Stimulated activated CD4-positive, alpha-beta T cell treated with anti-CD3 and anti-CD28 coated beads, TNF-alpha, amount 100 ng/mL, for 24 hours (primary cell): ENCODE results near the gene ASPDH.
"Not testable (repeated sequence)": the region's sequence is repeated elsewhere in the genome, so short reads cannot be mapped to it uniquely, and the experiment has no call there.

Experiments
- DNase-seq, 3 experiments: peaks; one replicate each; pipeline ENCODE4 v3.0.0-alpha.2; 2020; ENCODE audit warnings: low read depth in 3 of 3

Gene ASPDH

GRCh38 chr19:50547385-50548190, 33.9 kb upstream of the ASPDH start:
- DNase-seq, result no peak

DNA sequence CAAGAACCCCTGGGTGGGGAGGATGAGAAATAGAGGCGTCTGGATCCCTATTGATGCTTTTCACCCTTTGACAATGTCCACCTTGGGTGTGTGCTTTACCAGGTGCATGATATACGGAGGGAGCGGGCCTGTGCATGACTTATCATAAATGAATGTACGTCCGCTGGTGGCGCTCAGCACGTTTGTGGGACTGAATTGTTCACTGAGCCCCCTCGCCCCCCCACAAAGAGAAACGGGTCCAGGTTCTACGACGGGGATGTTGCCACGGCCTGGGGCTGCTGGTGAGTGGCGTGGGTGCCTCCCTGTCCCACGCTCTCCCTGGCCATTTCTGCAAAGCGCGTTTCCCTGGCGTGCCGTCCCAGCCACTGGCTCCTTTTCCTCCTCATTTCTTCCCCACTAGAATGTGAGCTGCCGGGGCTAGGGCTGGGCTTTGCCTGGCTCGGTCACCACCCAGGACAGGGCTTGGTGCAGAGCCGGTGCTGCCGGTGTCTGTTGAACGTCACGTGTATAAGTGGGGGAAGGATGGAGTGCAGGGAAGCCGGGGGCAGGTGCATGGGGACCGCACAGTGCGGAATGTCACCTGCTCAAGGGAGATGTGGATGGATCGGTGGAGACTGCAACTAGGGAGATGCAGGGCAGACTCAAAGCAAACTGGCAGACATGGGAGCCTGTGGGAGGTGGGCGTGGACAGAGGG, 33.0 kb upstream of the ASPDH start:
- no peak for DNase-seq

DNA sequence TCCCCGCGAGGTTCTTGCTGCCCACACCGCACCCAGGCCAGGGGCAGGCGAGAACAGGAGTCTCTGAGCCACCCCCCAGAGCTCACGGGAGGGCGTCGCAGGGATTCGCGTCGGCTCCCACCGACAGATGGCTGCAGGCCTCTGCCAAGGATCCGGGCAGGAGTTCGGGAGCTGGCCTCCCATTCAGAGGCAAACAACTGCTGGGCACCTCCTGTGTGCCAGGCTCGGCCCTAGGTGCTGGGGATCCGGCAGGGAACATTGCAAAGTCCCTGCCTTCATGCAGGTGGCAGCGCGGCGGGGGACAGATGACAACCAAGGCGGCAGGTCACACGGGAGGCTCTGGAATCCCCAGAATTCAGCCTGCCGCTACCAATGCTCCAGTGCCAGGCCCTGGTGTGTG, 29.2 kb upstream of the ASPDH start:
- no peak for DNase-seq

GRCh38 chr19:50537769-50538230, 24.1 kb upstream of the ASPDH start:
- DNase-seq, result peak; percentile 34 to 70 (median 40)

DNA sequence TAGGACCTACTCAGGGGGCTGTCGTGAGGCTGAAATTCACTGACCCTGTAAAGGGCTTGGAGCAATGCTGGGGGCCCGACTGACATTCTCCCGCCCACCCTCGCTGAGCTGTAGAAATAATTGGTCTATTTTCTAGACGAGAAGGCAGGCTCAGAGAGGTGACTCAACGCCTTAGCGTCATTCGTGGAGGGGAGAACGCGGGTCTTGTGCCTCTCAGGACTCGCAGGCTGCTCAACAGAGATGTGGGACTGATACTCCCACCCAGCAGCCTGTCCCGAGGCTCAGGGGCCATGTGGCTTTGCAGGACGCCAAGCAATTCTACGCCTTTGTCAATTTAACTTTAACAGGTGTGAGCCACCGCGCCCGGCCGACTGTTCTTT, 23.6 kb upstream of the ASPDH start:
- DNase-seq, result no peak

- DNase-seq, result no peak
These were observed 23.1 kb upstream of the ASPDH start for GRCh38 chr19:50536662-50537305.

GRCh38 chr19:50535672-50536187, 22.0 kb upstream of the ASPDH start:
- DNase-seq, result no peak

GRCh38 chr19:50534478-50534877, 20.8 kb upstream of the ASPDH start:
- no peak for DNase-seq

DNA sequence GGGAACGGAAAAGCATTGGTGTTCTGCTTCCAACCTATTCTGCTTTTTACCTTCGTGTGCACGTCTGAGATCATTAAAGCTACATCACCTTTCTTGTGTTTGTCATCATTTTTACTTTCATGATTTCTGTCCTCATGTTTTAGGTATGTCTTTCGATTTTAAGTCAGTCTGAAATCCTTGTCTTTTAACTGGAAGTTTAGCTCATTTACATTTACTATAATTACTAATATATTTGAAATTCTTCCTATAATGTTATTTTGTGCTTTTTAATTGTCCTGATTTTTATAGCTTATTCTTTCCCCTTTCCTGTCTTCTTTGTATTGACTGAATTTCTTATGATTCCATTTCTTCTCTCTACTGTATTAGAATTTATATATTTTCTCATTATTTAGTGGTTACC, 19.2 kb upstream of the ASPDH start:
- no peak for DNase-seq

DNA sequence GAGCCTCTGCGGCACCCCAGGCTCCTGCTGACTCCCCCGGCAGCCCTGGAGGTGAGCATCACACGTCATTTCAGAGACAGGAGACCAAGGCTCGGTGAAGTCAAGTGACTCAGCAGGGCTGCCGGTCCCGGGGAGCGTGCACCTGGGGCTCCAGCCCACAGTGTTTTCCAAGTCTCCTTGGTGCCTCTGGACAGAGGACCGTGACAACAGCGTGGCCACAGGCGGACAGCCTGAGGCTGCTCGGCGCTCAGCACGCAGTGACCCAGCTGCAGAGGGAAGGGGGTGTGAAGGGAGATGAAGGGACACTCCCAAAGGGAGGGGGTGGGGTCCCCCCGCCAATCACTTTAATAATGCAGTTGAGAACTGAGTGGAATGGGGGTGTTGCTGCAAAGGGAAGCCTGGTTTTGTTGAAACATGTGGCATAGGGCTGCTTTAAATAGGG, 17.5 kb upstream of the ASPDH start:
- DNase-seq, result no peak

DNA sequence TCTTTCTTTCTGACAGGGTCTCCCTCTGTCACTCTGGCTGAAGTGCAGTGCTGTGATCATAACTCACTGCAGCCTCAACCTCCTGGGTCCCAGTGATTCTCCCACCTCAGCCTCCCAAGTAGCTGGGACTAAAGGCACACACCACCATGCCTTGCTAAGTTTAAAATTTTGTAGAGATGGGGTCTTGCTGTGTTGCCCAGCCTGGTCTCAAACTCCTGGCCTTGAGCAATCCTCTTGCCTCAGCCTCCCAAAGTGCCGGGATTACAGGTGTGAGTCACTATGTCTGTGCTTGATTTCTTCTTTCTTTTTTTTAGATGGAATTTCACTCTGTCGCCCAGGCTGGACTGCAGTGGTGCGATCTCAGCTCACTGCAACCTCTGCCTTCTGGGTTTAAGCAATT, 14.3 kb upstream of the ASPDH start:
- not testable (repeated sequence) for DNase-seq

GRCh38 chr19:50522881-50523280, 9.2 kb upstream of the ASPDH start:
- DNase-seq, result no peak

GRCh38 chr19:50520822-50521465, 7.2 kb upstream of the ASPDH start:
- DNase-seq, result no peak

- no peak for DNase-seq
These were observed 5.4 kb upstream of the ASPDH start for GRCh38 chr19:50519006-50519575.

GRCh38 chr19:50518091-50519005, 4.6 kb upstream of the ASPDH start:
- DNase-seq, result no peak

DNA sequence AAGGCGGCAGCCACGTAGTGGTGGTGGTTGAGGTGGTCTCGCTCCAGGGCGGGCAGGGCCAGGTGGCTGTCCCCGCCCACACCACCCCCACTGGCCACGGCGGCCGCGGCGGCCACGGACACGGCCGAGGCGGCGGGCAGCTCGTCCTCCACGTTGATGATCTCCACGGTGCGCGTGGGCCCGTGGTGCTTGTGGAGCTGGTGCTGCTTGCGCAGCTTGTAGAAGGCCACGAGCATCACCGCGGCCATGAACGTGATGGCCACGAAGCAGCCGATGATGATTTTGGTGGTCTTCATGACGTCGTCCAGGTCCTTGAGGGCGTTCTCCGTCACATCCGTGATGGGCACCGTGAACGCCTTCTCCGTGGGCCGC, 4.0 kb upstream of the ASPDH start:
- DNase-seq, result no peak

DNA sequence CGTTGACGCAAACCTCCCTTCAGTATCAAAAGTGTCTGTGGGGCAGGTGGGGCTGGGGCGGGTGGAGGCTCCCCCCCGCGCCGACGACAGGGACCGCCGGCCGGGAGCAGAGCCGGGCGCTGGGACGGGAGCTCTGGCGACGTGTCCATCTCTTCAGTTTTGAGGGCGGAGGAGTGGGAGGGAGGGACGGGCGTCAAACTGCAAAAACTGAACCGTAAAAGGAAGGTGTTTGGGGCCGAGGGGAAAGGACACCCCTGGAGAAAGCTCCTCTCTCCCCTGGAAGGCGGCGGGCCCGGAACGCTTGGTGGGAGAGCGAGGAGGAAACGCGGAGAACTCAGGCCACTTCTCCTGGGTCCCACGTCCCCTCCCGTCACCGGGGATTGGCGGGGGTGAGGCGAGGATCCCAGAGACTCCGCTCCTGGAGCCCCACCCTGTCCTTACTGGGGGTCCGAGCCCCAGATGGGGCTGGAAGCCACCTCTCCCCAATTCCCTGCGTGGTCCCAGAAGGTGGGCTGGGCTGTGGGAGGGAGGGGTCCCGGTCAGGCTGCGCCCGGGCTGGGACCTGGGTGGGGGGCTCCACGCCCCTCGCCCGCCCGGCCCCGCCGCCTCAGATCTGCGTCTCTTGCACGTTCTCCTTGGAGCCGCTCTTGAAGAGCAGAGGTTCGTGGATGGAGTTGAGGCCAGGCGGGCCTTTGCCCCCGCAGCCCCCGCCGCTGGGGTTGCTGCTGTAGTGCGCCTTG, 3.4 kb upstream of the ASPDH start:
- no peak for DNase-seq

GRCh38 chr19:50516456-50516855, 2.7 kb upstream of the ASPDH start:
- DNase-seq, result no peak

DNA sequence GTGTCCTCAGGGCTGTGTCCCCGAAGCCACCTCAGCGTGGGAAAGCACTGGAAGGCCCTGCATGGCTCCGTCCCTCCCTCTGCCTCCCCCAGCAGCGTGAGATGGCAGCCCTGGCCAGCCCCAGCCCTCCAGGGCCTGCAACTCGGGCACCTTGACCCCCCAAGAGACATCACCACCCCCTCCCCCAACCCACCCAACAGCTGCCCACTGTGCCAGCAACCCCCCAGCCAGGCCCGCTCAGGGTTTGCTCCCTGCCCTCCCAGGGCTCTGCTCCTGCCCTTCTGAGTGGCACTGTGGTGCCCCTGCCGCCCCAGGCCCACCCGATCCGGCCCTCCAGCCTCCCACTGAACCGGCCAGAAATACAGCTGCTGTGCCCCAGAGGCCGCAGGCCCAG, 1.5 kb upstream of the ASPDH start:
- no peak for DNase-seq
